Measurements from ENCODE around the gene METTL24.
"Not testable (repeated sequence)": the region's sequence is repeated elsewhere in the genome, so short reads cannot be mapped to it uniquely, and the experiment has no call there.

METTL24 gene

DNA sequence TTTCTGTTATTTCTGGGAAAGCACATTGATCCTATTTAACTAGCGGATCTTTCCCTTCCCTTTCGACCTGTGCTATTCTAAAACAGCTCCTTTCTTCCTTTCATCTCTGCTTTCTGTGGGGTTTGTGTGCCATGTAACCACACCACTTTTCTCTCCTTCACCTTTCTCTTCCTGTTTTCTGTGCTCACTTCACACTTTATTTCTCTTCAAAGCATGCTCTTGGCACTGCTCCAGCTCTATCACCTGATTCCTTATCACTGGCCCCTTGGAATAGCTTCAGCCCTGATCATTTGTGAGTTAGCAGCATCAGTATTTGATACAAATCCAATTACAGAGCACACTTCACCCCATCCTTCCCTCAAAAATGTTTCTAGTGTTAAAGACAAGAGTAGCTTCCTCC, 8.1 kb upstream of the METTL24 start:
- H3K4me3 ChIP-seq (ENCODE audit: low read length), result no peak overlapping the region
- DNase-seq (ENCODE audit: low read depth, low spot score), result peak; percentile 57

DNA sequence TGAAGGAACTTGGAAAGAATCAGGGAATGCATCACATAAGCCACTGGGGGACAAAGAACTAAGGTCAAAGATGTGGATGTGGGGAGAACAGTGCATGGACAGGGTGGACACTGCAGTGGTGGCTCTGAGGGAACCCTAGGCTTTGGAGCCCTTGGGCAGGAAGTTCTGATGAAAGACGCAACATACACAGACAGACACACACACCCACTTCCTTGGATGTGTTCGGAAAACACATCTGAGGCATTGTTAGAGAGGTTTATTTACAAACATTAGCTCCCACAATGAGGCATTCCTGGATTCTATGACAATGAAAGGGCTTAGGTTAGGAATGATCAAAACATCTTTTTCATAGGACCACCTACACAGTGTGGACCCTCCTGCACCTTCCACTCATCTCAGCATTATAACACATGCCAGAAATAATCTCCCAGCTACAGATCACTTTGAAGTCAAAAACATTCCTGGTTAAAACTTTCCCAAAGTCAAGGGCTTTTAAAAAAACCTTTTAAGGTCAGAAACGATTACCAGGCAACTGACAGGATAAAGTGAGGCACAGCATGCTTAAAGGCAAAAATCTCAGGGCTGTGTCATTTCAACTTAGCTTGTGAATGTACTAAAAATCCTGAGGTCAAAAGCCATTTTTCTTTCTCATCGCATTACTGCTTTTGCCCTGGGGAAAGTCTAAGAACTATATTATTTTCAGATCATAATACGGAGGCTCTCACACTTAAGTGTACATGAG, 6.4 kb upstream of the METTL24 start:
- DNase-seq (ENCODE audit: low read depth, low spot score), result no peak
- H3K4me3 ChIP-seq (ENCODE audit: low read length), result no peak overlapping the region

DNA sequence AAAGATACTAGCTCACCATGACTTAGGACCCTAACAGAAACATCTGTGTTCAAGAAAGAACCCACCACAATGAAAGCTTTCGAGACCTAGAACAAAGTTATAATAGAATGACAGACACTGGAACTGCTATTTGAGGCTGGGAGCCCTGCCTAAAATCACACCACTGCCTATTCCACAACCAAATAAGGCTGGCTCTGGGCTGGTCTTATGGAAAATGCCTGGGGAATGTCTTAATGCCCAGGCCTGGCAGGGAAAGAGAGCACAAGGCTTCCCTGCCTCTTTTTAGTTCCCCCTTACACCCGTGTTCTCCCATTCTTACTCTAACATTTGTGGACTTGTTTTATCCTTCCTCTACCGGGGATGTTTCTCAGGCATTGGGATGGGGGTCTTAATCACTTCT, 5.6 kb upstream of the METTL24 start:
- DNase-seq (ENCODE audit: low read depth, low spot score), result no peak
- no peak overlapping the region for H3K4me3 ChIP-seq (ENCODE audit: low read length)

DNA sequence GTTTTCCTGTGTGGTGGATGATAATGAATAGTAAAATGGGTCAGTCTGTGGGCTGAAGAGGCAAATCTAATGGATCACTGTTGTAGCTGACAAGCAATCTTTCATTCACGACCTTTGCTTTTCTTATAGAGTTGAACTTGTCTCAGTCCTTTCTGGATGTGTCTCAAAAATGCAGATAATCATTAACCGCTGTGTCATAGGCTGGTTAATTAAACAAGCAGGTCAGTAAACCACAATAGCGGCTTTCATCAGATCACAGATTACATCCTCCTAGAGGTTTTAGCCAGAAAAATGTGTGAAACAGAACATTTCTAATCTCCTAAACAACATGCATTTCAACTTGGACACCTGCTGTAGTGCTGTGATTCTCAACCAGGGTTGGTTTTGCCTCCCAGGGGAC, 2.5 kb upstream of the METTL24 start:
- H3K4me3 ChIP-seq (ENCODE audit: low read length), result no peak overlapping the region
- DNase-seq (ENCODE audit: low read depth, low spot score), result no peak

DNA sequence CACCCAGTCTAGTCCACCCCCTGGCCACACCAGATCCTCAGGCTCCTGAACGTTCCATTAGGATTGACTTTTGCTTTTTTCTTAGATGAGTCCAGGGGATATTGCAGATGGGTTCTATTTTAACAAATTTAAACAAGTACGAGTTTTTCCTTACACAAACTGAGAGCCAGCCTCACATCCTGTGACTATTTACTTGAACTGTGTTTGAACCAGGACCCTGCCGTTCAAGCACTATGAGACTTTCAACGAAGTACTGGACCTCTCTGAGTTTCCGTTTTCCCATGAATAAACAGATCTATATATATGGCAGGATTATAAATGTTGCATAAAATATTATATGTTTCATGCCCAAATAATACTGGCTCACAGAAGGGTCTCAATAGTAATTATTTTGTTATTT, 1.4 kb upstream of the METTL24 start:
- no peak overlapping the region for H3K4me3 ChIP-seq (ENCODE audit: low read length)
- no peak for DNase-seq (ENCODE audit: low read depth, low spot score)

DNA sequence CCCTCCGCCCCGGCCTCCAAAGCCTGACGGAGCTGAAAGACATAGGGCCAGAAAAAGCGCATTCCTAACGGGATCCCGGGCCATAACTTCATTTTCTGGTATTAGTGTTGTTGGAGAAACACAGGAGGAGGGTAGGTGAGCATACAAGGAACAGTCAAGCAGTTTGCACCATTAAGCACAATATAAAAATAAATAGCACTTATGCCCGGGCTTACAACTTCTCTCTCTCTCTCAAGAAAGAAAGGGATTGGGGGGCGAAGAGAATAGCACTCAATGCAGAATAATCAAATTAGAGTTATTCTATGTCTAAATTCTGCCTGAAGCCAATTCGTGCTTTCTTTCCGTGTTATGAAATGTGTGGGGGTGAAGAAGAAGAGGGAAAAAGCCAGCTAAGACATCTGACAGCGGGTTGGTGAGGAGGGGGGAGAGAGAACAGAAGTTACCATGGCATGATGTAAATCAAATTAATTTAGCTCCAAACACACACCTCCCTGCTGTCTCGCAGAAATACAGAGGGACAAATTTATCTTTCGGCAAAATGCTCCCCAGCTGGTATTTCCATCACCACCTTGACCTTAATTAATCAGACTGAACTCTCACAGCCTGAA, 508 bp upstream of the METTL24 start:
- no peak for DNase-seq (ENCODE audit: low read depth, low spot score)
- H3K4me3 ChIP-seq (ENCODE audit: low read length), result no peak overlapping the region

DNA sequence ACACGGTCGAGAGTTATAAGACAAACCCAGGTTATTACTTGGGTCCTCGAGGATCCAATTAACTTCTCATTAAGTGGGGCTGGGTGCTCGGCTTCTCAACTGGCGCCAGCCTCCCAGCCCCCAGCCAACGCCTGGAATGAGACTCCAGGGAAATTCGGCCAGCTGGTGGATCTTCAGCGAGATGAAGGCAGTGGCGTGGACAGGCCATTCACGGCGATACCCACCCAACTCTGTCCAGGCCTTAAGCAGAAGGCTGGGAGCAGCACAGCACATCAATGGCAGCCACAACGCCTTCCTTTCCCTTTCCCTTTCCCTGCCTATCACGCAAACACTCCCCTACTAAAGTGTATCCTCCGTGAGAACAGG, 868 bp downstream of the METTL24 start:
- no peak overlapping the region for H3K4me3 ChIP-seq (ENCODE audit: low read length)
- DNase-seq (ENCODE audit: low read depth, low spot score), result no peak

DNA sequence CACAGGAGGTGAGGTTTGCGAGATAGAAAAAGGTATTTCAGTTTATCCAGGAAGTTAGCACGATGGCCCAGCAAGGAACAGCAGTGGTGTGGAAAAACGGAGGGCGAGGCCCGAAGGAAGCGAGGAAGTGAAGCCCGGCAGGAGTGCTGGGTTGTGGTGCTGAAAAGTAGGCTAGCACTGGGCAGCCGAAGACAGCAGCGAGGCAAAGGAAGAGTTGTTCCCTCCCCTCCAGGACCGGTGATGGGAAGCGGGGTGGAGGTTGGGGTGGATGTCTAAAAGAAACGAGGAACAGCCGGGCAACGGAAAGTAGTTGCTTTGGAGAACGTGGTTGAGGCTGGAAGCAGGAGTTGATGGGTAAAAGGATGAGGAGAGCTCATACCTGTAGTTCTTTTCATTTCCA, 1.4 kb downstream of the METTL24 start:
- H3K4me3 ChIP-seq (ENCODE audit: low read length), result no peak overlapping the region
- DNase-seq (ENCODE audit: low read depth, low spot score), result no peak

DNA sequence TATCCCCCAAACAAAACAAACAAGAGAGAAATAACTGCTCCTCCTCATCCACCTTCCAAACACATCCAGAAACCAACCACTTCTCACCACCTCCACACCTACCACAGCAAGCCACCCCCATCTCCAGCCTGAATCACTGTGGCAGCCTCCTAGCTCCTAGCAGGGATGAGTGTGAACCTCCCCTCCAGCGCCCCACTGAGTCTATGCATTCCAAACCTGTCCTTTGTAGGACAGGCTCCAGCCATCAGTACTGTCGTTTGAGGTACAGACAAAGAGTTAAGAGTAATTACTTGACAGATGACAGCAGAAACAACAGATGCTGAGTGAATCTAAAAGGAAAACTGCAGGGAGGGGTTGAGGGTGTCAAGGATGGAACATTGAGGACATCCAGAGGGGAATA, 2.4 kb downstream of the METTL24 start:
- H3K4me3 ChIP-seq (ENCODE audit: low read length), result no peak overlapping the region
- DNase-seq (ENCODE audit: low read depth, low spot score), result no peak

DNA sequence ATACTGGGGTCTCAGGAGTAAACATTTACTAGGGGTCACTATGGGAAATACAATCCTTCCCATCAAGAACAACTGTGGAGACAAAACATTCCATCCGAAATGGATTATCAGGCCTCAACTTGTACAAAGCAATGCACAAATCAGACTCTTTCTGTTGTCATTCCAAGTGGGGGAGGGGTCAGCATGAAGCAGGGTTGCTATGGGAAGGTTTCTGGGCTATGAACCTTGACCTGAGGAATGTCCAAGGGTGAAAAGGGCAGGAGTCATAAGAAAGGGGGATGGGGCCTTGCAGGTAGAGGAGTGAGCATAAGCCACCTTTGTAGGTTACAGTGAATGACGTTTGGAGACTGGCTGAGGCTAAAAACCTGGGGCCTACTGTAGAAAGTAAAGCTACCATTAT, 3.1 kb downstream of the METTL24 start:
- no peak overlapping the region for H3K4me3 ChIP-seq (ENCODE audit: low read length)
- no peak for DNase-seq (ENCODE audit: low read depth, low spot score)

DNA sequence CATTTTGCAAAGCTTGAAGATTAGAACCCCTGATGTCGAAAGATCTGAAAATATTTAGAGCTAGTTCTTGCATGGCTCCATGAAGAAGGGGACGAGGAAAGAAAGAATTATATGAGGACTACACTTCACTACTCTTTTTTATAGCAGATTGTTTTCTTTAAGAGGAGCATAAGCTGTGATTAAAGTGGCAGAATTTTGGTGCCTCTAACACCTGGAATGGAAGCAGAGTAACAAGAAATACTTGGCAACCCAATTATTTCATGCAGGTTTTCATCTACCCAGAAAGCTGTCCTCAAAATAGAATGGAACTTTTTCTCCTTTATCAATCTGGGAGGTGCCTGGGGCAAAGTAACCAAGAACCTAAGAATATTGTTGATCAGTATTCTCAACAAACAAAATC, 4.0 kb downstream of the METTL24 start:
- no peak overlapping the region for H3K4me3 ChIP-seq (ENCODE audit: low read length)

DNA sequence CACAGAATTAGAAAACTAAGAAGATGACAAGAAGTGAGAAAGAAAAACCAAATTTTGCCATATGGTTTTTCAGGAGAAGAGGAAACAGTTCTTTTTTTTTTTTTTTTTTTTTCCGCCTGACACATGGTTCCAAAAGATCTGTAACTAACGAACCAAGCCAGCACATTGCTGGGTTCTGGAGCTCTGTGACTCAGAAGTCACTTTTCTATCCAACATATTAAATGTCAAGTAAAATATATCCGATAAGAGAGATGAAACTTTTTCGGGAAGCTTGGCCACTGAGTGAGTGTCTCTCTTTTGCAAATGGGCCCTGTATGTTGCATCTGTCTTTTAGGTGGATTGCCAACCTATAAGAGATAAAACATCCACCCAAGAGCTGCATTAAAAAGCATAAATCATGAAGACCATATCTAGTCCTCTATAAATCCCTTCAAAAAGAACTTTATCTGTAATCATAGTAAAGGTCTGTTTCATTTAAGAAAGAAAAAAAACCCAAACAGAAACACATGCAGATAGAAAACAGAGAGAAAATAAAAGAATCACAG, 4.6 kb downstream of the METTL24 start:
- H3K4me3 ChIP-seq (ENCODE audit: low read length), result no peak overlapping the region
- DNase-seq (ENCODE audit: low read depth, low spot score), result no peak

More for the DNA sequence above, 4.0 kb downstream of the METTL24 start:
- no peak for DNase-seq (ENCODE audit: low read depth, low spot score)

DNA sequence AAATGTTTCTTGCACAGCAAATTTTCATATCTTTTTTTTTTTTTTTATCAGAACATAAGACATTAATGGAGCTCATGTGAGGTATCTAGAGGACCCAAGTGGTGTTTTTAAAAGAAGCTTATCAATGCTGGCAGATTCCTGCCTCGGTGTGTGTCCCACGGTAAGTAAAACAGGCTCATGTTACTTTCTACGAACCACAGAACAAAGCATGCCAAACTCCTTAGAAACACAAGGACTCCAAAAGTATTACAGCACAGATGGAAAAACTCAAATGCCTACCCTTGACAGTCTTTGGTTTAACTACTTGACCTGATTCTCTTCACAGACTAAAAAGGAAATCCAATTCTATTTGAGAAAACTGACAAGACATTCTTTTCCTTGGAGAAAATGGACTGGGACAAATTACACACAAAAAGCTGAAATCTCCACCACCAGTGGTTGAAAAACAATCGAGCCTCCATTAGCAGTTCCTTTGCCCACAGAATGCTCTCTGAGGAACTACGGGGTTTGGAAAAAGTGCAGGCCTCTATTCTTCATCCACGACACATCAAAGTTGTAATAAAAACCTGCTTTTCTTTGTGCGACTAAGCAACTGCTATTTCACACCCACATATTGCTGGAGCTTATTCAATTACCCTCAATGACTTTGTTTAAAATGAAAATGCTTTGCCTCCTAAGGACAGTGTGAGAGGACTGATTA, 5.4 kb downstream of the METTL24 start:
- DNase-seq (ENCODE audit: low read depth, low spot score), result no peak
- no peak overlapping the region for H3K4me3 ChIP-seq (ENCODE audit: low read length)

DNA sequence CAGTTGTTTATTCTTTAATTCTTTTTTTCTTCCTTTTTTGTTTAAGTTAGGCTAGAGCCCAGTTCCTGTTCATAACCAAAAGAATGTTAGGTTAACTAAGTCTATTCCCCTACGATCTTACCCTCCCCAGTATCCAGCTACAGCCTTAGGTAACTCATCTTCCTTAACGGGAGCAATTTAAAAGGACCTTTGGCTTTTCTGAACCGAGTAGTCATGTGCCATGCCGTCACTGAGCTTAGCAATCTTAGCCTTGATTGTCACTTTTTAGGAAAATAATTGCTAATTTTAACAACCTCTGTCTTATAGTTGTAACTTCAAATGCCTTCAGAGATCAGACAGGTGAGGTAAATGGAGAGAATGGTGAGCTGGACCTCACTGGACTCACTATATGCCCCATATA, 6.2 kb downstream of the METTL24 start:
- H3K4me3 ChIP-seq (ENCODE audit: low read length), result no peak overlapping the region
- no peak for DNase-seq (ENCODE audit: low read depth, low spot score)

DNA sequence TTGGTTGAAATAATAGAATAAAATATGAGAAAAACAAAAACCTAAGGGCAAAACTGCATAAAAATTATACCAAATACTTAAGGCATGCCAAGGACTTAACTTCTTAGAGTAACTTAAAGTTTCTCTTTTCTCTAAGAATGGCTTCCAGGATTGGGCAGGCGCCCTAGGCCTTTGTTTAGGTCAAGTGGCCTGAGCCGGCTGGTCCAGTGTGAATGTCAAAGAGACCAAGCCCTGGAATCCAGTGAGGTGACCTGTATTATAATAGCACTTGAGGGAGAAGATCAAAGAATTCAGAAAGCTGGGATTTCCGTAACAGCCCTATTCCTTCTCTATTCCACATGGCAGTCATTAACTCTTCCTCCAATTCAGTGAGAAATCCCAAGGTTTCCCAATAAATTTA, 6.6 kb downstream of the METTL24 start:
- no peak for DNase-seq (ENCODE audit: low read depth, low spot score)
- H3K4me3 ChIP-seq (ENCODE audit: low read length), result no peak overlapping the region

DNA sequence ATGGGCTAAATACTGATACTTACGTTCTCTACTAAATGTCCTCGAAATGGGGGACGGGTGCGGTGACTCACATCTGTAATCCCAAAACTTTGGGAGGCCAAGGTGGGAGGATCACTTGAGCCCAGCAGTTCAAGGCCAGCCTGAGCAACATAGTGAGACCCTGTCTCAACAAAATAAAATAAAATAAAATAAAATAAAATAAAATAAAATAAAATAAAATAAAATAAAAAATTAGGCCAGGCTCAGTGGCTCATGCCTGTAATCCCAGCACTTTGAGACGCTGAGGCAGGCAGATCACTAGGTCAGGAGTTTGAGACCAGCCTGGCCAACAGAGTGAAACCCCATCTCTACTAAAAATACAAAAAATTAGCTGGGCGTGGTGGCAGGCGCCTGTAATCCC, 7.6 kb downstream of the METTL24 start:
- DNase-seq (ENCODE audit: low read depth, low spot score); H3K4me3 ChIP-seq (ENCODE audit: low read length): not testable (repeated sequence)

DNA sequence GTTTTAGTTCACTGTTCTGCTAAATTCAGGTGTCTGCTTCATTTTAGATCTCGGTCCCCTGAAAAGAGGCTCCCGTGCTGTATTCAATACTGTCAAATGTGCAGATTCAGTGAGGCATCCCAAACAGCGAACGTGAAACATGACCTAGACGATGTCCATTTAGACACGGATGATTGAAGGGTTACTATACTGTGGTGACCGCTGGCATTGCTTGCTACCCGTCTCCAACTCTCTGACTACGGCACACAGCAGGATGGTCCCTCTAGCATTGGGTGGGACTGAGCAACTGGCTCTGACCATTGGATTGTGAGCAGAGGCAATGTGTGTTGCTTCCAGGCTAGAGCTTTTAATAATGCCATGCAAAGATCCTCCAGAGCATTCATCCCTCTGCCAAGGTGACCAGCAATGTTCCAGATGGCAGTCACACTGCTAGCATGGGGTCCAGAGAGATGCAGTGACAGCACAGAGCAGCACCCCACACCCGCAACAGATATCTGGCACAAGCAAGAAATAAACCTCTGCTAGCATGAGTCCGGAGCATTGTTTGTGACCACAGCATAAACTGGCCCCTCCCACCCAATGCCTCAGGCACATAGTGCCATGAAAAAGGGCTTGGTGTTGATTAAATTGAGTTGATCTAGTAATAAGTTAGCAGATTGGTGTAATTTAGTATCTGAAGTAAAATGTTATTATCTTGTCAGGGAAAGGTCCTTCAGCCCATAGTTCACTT, 9.0 kb downstream of the METTL24 start:
- H3K4me3 ChIP-seq (ENCODE audit: low read length), result no peak overlapping the region
- DNase-seq (ENCODE audit: low read depth, low spot score), result no peak

DNA sequence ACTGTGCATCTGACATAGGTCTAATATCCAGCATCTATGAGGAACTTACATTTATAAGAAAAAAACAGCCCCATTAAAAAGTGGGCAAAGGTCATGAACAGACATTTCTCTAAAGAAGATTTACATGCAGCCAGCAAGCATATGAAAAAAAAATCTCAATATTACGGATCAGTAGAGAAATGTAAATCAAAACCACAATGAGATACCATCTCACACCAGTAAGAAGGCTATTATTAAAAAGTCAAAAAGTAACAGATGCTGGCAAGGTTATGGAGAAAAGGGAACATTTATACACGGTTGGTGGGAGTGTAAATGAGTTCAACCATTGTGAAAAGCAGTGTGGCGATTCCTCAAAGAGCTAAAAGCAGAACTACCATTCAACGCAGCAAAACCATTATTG, 13.1 kb downstream of the METTL24 start:
- no peak overlapping the region for H3K4me3 ChIP-seq (ENCODE audit: low read length)
- DNase-seq (ENCODE audit: low read depth, low spot score), result no peak

DNA sequence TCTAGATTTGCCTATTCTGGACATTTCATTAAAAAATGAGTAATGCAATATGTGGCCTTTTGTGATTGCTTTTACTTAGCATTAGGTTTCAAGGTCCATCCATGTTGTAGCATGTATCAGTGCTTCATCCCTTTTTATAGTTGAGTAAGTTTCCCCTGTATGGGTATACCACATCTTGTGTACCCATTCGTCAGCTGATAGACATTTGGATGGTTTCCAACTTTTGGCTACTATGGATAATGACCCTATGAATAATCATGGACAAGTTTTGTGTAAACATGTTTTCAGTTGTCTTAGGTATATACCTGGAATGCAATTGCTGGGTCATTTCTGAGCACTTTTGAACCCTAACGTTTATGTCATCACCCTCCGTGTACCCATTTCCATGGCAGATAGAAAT, 15.4 kb downstream of the METTL24 start:
- no peak overlapping the region for H3K4me3 ChIP-seq (ENCODE audit: low read length)
- no peak for DNase-seq (ENCODE audit: low read depth, low spot score)

Data from Jurkat, Clone E6-1 (cell line).